Cardiac muscle cell (in vitro differentiated cells and primary cell): ENCODE measurements around the gene ATP13A1. TPM values are rescaled to one million over a fixed set of nuclear protein-coding genes. Genes with fewer than 3 reads are reported as not detected.
"Not testable (repeated sequence)": the region's sequence is repeated elsewhere in the genome, so short reads cannot be mapped to it uniquely, and the experiment has no call there.

Source experiments
- DNase-seq, 2 donors: peaks; one replicate each; pipeline versions ENCODE4 v3.0.0 to v3.0.0-alpha.2; 2010 to 2017; ENCODE audit warnings: low read depth in 1 of 2, low spot score in 1 of 2
- H3K27ac ChIP-seq: fragments of 200-600 bp; sonication (generic); 2 replicates; pipeline ENCODE4 v1.5.1; 2016
- H3K27me3 ChIP-seq: fragments of 200-600 bp; sonication (generic); 2 replicates; pipeline ENCODE4 v1.6.0; 2016; ENCODE audit warnings: control low read depth
- H3K36me3 ChIP-seq: fragments of 200-600 bp; sonication (generic); 2 replicates; pipeline ENCODE4 v1.5.1; 2016; ENCODE audit warnings: control low read depth
- H3K4me1 ChIP-seq: fragments of 200-600 bp; sonication (generic); 2 replicates; pipeline ENCODE4 v1.8.1; 2017; ENCODE audit warnings: low read depth, mild to moderate bottlenecking, mixed run types
- H3K4me3 ChIP-seq: fragments of 200-600 bp; sonication (generic); 2 replicates; pipeline ENCODE4 v1.5.1; 2016; ENCODE audit warnings: mild to moderate bottlenecking
- H3K9me3 ChIP-seq: fragments of 200-600 bp; sonication (generic); 2 replicates; pipeline ENCODE4 v1.5.1; 2017; ENCODE audit warnings: low read depth, mild to moderate bottlenecking, control low read depth
- polyA plus RNA-seq: library from polyadenylated mRNA; unstranded; fragments of >200 nt; fragmentation: Nextera tagmentation; extraction: Ambion mirVana; gene quantifications from 2 replicates; pipeline ENCODE4 v1.2.1, GENCODE V29; 2016
- total RNA-seq: library from RNA; depleted of rRNA; stranded (reverse); fragments of >200 nt; gene quantifications from 2 replicates; pipeline ENCODE4 v1.2.3, GENCODE V29; 2016
- TF ChIP-seq, protein P1 (sequence below): IDR thresholded peaks from 2 replicates; pipeline ENCODE4 v1.5.1; 2012; ENCODE audit warnings: low read depth, mild to moderate bottlenecking, low read length

The ATP13A1 gene
- total RNA-seq (117 and 216 TPM in 2 replicates), polyA plus RNA-seq (58.0 and 67.9 TPM in 2 replicates)

DNA sequence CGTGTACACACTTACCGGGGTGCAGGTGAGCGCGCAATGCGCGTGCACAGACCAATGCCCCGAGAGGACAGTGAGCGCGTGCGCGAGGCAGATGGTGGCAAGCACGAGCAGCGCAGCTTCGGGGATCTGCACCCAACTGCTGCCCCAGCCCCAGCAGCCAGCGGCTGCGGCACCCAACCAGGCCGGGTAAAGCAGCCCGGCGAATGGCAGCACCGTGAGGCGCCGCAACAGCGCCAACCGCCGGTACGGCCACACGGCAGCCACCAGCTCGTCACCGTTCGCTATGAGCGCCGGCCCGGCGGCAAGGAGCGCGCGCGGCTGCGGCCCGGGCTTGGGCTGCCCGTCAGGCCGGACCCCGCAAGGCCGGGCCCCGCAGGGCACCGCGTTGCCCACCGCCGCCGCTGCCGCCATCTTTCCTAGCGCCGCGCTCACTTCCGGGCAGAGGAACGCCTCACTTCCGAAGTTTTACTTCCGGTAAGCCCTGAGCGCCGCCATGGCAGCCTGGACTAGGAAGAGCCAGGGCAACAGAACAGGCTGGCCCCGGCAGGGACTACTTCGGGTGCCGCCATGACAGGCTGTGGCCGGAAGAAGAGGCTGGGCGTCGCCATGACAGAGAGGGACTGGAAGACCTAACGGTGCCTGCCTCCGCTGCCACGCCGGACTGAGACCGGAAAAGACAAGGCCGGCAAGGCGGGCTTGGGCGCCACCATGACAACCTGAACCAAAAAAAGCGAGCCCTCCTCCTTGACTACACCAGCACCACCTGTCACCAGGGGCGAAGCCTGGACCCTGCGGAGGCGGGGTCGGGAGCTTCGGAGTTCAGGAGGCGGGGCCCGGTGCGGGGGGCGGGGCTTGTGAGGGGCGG lies at the start of gene ATP13A1:
Gene ATP13A1 (minus strand): TSS at position 421 of the 865 bp plus-strand sequence. CDS start 10 bp downstream, at position 411.
- DNase-seq = peak; percentile 98 to 99
- H3K4me3 ChIP-seq = peak within 1 kb of the TSS; percentile 96
- TF ChIP-seq, protein P1, sequence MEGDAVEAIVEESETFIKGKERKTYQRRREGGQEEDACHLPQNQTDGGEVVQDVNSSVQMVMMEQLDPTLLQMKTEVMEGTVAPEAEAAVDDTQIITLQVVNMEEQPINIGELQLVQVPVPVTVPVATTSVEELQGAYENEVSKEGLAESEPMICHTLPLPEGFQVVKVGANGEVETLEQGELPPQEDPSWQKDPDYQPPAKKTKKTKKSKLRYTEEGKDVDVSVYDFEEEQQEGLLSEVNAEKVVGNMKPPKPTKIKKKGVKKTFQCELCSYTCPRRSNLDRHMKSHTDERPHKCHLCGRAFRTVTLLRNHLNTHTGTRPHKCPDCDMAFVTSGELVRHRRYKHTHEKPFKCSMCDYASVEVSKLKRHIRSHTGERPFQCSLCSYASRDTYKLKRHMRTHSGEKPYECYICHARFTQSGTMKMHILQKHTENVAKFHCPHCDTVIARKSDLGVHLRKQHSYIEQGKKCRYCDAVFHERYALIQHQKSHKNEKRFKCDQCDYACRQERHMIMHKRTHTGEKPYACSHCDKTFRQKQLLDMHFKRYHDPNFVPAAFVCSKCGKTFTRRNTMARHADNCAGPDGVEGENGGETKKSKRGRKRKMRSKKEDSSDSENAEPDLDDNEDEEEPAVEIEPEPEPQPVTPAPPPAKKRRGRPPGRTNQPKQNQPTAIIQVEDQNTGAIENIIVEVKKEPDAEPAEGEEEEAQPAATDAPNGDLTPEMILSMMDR = no peak
- H3K27ac ChIP-seq = peak within 1 kb of the TSS; percentile 15
- peaks cover under 1% of the 10 kb centered on the region for H3K36me3 ChIP-seq
- no peaks in the 10 kb centered on the region for H3K27me3 ChIP-seq
- H3K9me3 ChIP-seq = no peaks in the 10 kb centered on the region
- peaks cover 4% of the 10 kb centered on the region for H3K4me1 ChIP-seq

DNA sequence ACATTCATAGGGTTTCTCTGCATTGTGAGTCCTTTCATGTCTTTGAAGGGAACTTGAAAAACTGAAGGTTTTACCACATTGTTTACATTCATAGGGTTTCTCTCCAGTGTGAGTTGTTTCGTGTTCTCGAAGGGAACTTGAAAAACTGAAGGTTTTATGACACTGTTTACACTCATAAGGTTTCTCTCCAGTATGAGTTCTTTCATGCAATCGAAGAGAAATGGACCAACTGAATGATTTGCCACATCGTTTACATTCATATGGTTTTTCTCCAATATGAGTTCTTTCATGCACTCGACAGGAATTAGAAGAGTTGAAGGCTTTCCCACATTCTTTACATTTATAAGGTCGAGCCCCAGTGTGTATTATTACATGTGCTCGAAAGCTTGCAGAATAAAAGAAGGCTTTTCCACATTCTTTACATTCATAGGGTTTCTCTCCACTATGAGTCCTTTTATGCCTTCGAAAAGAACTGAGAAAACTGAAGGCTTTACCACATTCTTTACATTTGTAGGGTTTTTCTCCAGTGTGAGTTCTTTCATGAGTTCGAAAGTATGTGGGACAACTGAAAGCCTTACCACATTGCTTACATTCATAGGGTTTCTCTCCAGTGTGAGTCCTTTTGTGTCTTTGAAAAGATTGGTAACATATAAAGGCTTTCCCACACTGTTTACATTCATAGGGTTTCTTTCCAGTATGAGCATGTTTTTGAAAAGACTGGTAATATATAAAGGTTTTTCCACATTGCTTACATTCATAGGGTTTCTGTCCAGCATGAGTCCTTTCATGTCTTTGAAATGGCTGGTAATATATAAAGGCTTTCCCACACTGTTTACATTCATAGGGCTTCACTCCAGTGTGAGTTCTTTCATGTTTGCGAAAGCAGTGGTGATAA lies 48.7 kb upstream of the ATP13A1 start:
- H3K4me1 ChIP-seq = no peaks in the 10 kb centered on the region
- H3K27me3 ChIP-seq = no peaks in the 10 kb centered on the region
- no peak overlapping the region for H3K4me3 ChIP-seq
- TF ChIP-seq, protein P1 = no peak
- H3K9me3 ChIP-seq = peaks cover 16% of the 10 kb centered on the region
- H3K27ac ChIP-seq = no peak overlapping the region
- H3K36me3 ChIP-seq = peaks cover 30% of the 10 kb centered on the region
- no peak for DNase-seq

DNA sequence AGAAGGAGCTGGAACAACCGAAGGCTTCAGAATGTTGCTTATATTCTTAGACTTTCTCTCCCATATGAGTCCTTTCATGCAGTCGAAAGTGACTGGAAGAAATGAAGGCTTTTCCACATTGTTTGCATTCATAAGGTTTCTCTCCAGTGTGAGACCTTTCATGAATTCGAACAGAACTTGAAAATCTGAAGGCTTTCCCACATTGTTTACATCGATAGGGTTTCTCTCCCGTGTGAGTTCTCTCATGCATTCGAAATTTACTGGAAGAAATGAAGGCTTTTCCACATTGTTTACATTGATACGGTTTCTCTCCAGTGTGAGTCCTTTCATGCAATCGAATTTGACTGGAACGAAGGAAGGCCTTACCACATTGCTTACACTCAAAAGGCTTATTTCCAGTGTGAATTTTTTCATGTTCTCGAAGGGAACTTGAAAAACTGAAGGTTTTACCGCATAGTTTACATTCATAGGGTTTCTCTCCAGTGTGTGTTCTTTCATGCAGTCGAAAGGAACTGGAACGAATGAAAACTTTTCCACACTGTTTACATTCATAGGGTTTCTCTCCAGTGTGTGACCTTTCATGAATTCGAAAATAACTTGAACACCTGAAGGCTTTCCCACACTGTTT lies 47.9 kb upstream of the ATP13A1 start:
- TF ChIP-seq, protein P1 = no peak
- no peak overlapping the region for H3K27ac ChIP-seq
- H3K27me3 ChIP-seq = no peaks in the 10 kb centered on the region
- H3K36me3 ChIP-seq = peaks cover 30% of the 10 kb centered on the region
- H3K9me3 ChIP-seq = peaks cover 16% of the 10 kb centered on the region
- H3K4me1 ChIP-seq = no peaks in the 10 kb centered on the region
- DNase-seq = no peak
- no peak overlapping the region for H3K4me3 ChIP-seq

GRCh38 chr19:19710506-19710905 lies 47.0 kb upstream of the ATP13A1 start:
- Histone ChIP-seq H3K9me3 (peaks cover 16% of the 10 kb centered on the region), H3K36me3 (peaks cover 30% of the 10 kb centered on the region), H3K4me3 (no peak overlapping the region), H3K27ac (no peak overlapping the region), H3K27me3 (no peaks in the 10 kb centered on the region), H3K4me1 (no peaks in the 10 kb centered on the region)
- TF ChIP-seq, protein P1 = no peak
- DNase-seq = no peak

GRCh38 chr19:19704836-19705235 lies 41.4 kb upstream of the ATP13A1 start:
- DNase-seq = no peak
- no peaks in the 10 kb centered on the region for H3K4me1 ChIP-seq
- H3K27ac ChIP-seq = no peak overlapping the region
- H3K36me3 ChIP-seq = no peaks in the 10 kb centered on the region
- H3K9me3 ChIP-seq = no peaks in the 10 kb centered on the region
- no peak overlapping the region for H3K4me3 ChIP-seq
- TF ChIP-seq, protein P1 = no peak
- no peaks in the 10 kb centered on the region for H3K27me3 ChIP-seq

- H3K27ac ChIP-seq, H3K4me1 ChIP-seq, DNase-seq, H3K27me3 ChIP-seq, H3K4me3 ChIP-seq, H3K9me3 ChIP-seq, H3K36me3 ChIP-seq: not testable (repeated sequence)
Measured at GRCh38 chr19:19700493-19700892, 37.0 kb upstream of the ATP13A1 start.
